ENCODE measurements around the gene COTL1.

- TF ChIP-seq CTCF (IDR thresholded peaks at IDR 0.05 in 4 of 5, conservative IDR thresholded peaks at IDR 0.05 in 1 of 5), result no peak
- TF ChIP-seq POLR2A (IDR thresholded peaks at IDR 0.05), result no peak
These were observed 11.7 kb upstream of the COTL1 start for GRCh38 chr16:84629580-84629979.
